Measurements from ENCODE around the gene FBXO42.
"Not testable (repeated sequence)": the region's sequence is repeated elsewhere in the genome, so short reads cannot be mapped to it uniquely, and the experiment has no call there.

The FBXO42 gene

GRCh38 chr1:16262067-16262466 lies 90.2 kb downstream of the FBXO42 start:
- no peak overlapping the region for H3K4me3 ChIP-seq (ENCODE audit: low read length)
- no peak for DNase-seq (ENCODE audit: low read depth)
- TF ChIP-seq, protein P1, sequence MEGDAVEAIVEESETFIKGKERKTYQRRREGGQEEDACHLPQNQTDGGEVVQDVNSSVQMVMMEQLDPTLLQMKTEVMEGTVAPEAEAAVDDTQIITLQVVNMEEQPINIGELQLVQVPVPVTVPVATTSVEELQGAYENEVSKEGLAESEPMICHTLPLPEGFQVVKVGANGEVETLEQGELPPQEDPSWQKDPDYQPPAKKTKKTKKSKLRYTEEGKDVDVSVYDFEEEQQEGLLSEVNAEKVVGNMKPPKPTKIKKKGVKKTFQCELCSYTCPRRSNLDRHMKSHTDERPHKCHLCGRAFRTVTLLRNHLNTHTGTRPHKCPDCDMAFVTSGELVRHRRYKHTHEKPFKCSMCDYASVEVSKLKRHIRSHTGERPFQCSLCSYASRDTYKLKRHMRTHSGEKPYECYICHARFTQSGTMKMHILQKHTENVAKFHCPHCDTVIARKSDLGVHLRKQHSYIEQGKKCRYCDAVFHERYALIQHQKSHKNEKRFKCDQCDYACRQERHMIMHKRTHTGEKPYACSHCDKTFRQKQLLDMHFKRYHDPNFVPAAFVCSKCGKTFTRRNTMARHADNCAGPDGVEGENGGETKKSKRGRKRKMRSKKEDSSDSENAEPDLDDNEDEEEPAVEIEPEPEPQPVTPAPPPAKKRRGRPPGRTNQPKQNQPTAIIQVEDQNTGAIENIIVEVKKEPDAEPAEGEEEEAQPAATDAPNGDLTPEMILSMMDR (IDR thresholded peaks at IDR 0.05; ENCODE audit: insufficient read depth, low read depth, low read length, missing control alignments) = no peak

DNA sequence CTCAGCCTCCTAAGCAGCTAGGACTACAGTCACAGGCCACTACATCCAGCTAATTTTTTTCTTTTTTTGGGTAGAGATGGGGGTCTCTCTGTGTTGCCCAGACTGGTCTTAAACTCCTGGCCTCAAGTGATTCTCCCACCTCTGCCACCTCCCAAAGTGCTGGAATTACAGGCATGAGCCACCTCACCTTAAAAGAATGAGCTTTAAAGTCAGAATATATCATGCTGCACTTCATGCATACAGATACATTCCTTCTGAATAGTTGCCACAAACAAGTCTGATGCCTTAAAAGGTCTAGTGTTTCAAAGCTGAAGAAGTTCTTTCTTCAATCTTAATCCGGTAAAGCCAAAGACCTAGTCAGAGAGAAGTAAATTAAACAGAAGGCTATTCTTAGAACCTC lies 91.5 kb downstream of the FBXO42 start:
- no peak for DNase-seq (ENCODE audit: low read depth)
- no peak overlapping the region for H3K4me3 ChIP-seq (ENCODE audit: low read length)
- TF ChIP-seq, protein P1 (IDR thresholded peaks at IDR 0.05; ENCODE audit: insufficient read depth, low read depth, low read length, missing control alignments) = no peak

GRCh38 chr1:16258591-16259135 lies 93.6 kb downstream of the FBXO42 start:
- TF ChIP-seq, protein P1 (IDR thresholded peaks at IDR 0.05; ENCODE audit: insufficient read depth, low read depth, low read length, missing control alignments) = no peak
- no peak for DNase-seq (ENCODE audit: low read depth)
- no peak overlapping the region for H3K4me3 ChIP-seq (ENCODE audit: low read length)

- no peak for DNase-seq (ENCODE audit: low read depth)
- H3K4me3 ChIP-seq (ENCODE audit: low read length) = no peak overlapping the region
- TF ChIP-seq, protein P1 (IDR thresholded peaks at IDR 0.05; ENCODE audit: insufficient read depth, low read depth, low read length, missing control alignments) = no peak
These were observed 94.3 kb downstream of the FBXO42 start for GRCh38 chr1:16257968-16258367.

DNA sequence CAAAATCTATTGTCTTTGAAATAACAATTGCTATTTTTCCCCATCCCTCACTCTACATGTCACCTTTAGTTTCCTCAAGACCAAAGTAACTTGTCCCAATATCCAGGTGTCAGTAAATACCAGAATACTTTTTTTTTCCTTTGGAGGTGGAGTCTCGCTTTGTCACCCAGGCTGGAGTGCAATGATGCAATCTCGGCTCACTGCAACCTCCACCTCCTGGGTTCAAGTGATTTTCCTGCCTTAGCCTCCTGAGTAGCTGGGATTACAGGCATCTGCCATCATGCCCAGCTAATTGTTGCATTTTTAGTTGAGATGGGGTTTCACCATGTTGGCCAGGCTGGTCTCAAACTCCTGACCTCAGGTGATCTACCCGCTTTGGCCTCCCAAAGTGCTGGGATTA lies 94.7 kb downstream of the FBXO42 start:
- DNase-seq (ENCODE audit: low read depth); H3K4me3 ChIP-seq (ENCODE audit: low read length): not testable (repeated sequence)

DNA sequence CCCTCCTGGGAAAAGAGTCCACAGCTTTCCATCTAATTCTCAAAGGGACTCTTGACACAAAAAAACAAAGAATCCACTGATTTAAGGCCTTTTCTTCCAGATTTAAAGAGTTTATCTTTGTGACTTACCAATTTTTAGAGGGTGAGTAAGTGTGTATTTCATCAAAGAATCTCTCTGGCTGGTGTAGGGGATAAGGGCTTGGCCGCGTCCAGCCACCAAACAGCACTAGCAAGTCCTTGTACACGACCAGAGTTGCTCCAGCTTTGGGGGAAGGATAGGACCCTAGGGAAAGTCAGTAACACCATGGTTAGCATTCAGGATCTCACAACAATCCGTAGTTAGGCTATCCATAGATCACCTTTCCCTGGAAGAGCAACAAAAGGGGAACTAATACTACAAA lies 95.8 kb downstream of the FBXO42 start:
- TF ChIP-seq, protein P1 (IDR thresholded peaks at IDR 0.05; ENCODE audit: insufficient read depth, low read depth, low read length, missing control alignments) = no peak
- no peak overlapping the region for H3K4me3 ChIP-seq (ENCODE audit: low read length)
- no peak for DNase-seq (ENCODE audit: low read depth)

DNA sequence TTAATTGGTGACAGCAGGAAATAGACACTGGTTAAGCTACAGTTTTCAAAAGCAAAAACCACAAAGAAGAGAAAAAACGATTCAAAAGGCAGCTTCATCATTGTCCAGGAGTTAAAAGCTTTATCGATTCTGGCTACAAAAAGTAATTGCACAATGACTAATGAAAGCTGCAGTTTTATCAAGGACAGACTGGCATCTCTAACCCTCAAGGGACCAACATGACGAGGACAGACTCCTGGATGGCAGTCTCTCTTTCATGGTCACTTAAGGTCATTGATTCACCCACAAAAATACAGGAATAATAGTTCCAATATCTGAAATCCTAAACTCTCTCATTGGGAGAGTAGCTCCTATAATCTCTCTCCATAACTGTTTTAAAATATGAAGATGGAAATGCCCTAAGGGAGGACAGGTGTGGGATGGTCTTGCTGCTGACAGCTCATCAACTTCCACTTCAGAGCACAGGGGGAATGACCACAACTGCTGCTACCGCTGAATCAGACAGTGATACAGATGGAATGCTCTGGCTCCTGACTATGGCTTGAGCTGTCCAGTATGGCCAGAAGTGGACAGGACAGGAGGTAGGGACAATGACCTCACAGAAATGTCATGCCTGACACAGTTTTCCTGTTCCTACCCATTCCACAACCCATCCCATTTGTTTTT lies 97.9 kb downstream of the FBXO42 start:
- DNase-seq (ENCODE audit: low read depth) = no peak
- TF ChIP-seq, protein P1 (IDR thresholded peaks at IDR 0.05; ENCODE audit: insufficient read depth, low read depth, low read length, missing control alignments) = no peak
- no peak overlapping the region for H3K4me3 ChIP-seq (ENCODE audit: low read length)

Data from epithelial cell of esophagus (primary cell).